GM12892 (cell line): ENCODE measurements around the gene RIN3.

ENCODE experiments used
- POLR2A ChIP-seq: IDR thresholded peaks from 2 replicates; pipeline ENCODE4 v1.6.1; 2011; ENCODE audit warnings: low read depth, low read length, control low read depth
- POLR2AphosphoS5 ChIP-seq: IDR thresholded peaks from 2 replicates; pipeline ENCODE4 v1.6.1; 2011; ENCODE audit warnings: low read depth, low read length, control low read depth

DNA sequence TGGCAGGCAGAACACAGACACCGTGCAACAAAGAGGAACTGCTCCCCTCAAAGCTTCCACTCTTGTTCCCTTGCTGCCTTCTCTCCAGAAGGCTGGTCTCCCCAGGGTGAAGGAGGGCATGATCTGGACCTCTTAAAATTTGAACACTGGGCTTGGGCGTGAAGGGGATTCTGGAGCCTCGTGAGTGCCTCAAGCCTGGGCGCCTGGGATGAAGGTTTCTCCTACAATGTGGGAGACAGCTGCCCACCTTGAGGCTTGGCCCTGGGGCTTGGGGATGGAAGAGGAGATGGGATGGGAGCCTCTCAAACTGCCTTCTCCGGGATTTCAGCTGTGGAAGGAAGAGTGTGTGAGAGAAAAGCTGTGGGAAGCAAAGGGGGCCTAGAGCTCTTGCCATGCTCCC, 7.8 kb upstream of the RIN3 start:
- TF ChIP-seq POLR2A (no peak), POLR2AphosphoS5 (no peak)
